Measurements from ENCODE around the gene RFC1. TPM values are rescaled to one million over a fixed set of nuclear protein-coding genes. Genes with fewer than 3 reads are reported as not detected.

Gene RFC1
- total and polyA plus RNA-seq, 2 donors (not counting 3 experiments of a cell fraction or from before 2014, with no cell fraction given) = 12.9 to 57.1 TPM

- DNase-seq (ENCODE audit: low read depth, low spot score) (no peak), FAIRE-seq (no peak)
- Histone ChIP-seq H3K79me2 (ENCODE audit: control insufficient read depth, insufficient read depth, low read length) (no peaks in the 10 kb centered on the region), H3K4me2 (ENCODE audit: insufficient read depth, low read length) (no peak overlapping the region), H2AFZ (ENCODE audit: low read depth, low read length) (no peak overlapping the region), H4K20me1 (replicated peaks; ENCODE audit: control insufficient read depth, extremely low read depth, insufficient read depth, low read length) (no peaks in the 10 kb centered on the region), H3K4me1 (ENCODE audit: control insufficient read depth, extremely low read depth, insufficient read depth, low read length) (peaks cover 7% of the 10 kb centered on the region), H3K9ac (replicated peaks; ENCODE audit: extremely low read depth, insufficient read depth, low read length) (no peak overlapping the region), H3K4me3 (replicated peaks in 1 of 3; ENCODE audit: insufficient read depth in 1 of 3, low read depth in 1 of 3, low read length in 3 of 3) (no peak overlapping the region), H3K27me3 (ENCODE audit: control insufficient read depth in 2 of 2, insufficient read depth in 2 of 2, low read length in 2 of 2) (no peaks in the 10 kb centered on the region), H3K27ac (ENCODE audit: insufficient read depth, low read depth, low read length) (no peak overlapping the region), H3K9me1 (replicated peaks; ENCODE audit: control insufficient read depth, extremely low read depth, insufficient read depth, low read length) (no peaks in the 10 kb centered on the region), H3K9me3 (replicated peaks; ENCODE audit: control insufficient read depth, insufficient read depth, low read length) (no peaks in the 10 kb centered on the region), H3K36me3 (ENCODE audit: control insufficient read depth in 2 of 2, extremely low read depth in 1 of 2, insufficient read depth in 2 of 2, low read length in 2 of 2) (peaks cover 0 to 2% of the 10 kb centered on the region in 2 experiments)
- POLR2A ChIA-PET = no interaction called here
- intact Hi-C loops (cut with micrococcal nuclease) = no loop called here
- dilution Hi-C loops (cut with MboI; ENCODE audit: extremely low pct_ligation_motif_present, low sequenced_read_pairs) = no loop called here
- TF ChIP-seq FOS (IDR thresholded peaks at IDR 0.05; ENCODE audit: borderline replicate concordance, insufficient read depth, low read length) (no peak), EZH2 (IDR thresholded peaks at IDR 0.05; ENCODE audit: borderline replicate concordance, low read depth, low read length, severe bottlenecking) (no peak), JUN (IDR thresholded peaks at IDR 0.05; ENCODE audit: borderline replicate concordance, insufficient read depth, insufficient read length, low read depth) (no peak), GATA2 (IDR thresholded peaks at IDR 0.05; ENCODE audit: insufficient read depth, insufficient read length, low read depth, low read length) (no peak), POLR2AphosphoS5 (IDR thresholded peaks at IDR 0.05; ENCODE audit: insufficient read depth, low read depth, low read length) (no peak), MYC (IDR thresholded peaks at IDR 0.05; ENCODE audit: low read depth, low read length) (no peak), MAX (IDR thresholded peaks at IDR 0.05; ENCODE audit: insufficient read depth, insufficient read length) (no peak), POLR2A (IDR thresholded peaks at IDR 0.05; ENCODE audit: low read depth, low read length) (no peak)
- CTCF ChIA-PET = no interaction called here
- BruUV-seq (replicated peaks) = no TSS peak
These were observed 85.4 kb downstream of the RFC1 start for GRCh38 chr4:39280770-39281169.

DNA sequence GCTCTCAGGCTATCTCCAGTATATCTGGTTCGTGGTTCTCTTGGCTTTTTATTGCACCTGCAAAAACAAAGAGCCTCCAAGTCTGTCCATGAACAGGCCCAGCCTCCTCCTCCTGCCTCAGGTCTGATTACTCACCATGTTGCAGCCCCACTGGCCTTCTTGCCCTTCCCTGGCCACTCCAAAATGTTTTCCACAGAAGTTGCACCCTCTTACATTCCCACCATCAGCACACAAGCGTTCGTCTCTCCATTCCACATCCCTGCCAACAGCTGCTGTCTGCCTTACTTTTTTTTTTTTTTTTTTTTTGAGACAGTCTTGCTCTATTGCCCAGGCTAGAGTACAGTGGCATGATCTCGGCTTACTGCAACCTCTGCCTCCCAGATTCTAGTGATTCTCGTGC lies 86.7 kb downstream of the RFC1 start:
- H4K20me1 ChIP-seq (replicated peaks; ENCODE audit: control insufficient read depth, extremely low read depth, insufficient read depth, low read length) = no peaks in the 10 kb centered on the region
- CTCF ChIA-PET = interaction anchor here (1.1 kb wide), 1 partner anchor 12 kb away, joined by 5 read pairs; no protein-coding TSS in a partner anchor
- FAIRE-seq (no peak), DNase-seq (ENCODE audit: low read depth, low spot score) (no peak)
- no peak overlapping the region for H3K4me2 ChIP-seq (ENCODE audit: insufficient read depth, low read length)
- no peaks in the 10 kb centered on the region for H3K9me3 ChIP-seq (replicated peaks; ENCODE audit: control insufficient read depth, insufficient read depth, low read length)
- H3K27ac ChIP-seq (ENCODE audit: insufficient read depth, low read depth, low read length) = no peak overlapping the region
- POLR2A ChIA-PET = interaction anchor here (0.7 kb wide), 1 partner anchor 249 kb away, joined by 5 read pairs; no protein-coding TSS in a partner anchor
- H3K9me1 ChIP-seq (replicated peaks; ENCODE audit: control insufficient read depth, extremely low read depth, insufficient read depth, low read length) = no peaks in the 10 kb centered on the region
- H3K9ac ChIP-seq (replicated peaks; ENCODE audit: extremely low read depth, insufficient read depth, low read length) = no peak overlapping the region
- dilution Hi-C loops (cut with MboI; ENCODE audit: extremely low pct_ligation_motif_present, low sequenced_read_pairs) (no loop called here), intact Hi-C loops (cut with micrococcal nuclease) (no loop called here)
- H3K79me2 ChIP-seq (ENCODE audit: control insufficient read depth, insufficient read depth, low read length) = no peaks in the 10 kb centered on the region
- no peak overlapping the region for H2AFZ ChIP-seq (ENCODE audit: low read depth, low read length)
- no peaks in the 10 kb centered on the region for H3K27me3 ChIP-seq (ENCODE audit: control insufficient read depth in 2 of 2, insufficient read depth in 2 of 2, low read length in 2 of 2)
- peaks cover 0 to 6% of the 10 kb centered on the region in 2 experiments for H3K36me3 ChIP-seq (ENCODE audit: control insufficient read depth in 2 of 2, extremely low read depth in 1 of 2, insufficient read depth in 2 of 2, low read length in 2 of 2)
- no peaks in the 10 kb centered on the region for H3K4me1 ChIP-seq (ENCODE audit: control insufficient read depth, extremely low read depth, insufficient read depth, low read length)
- H3K4me3 ChIP-seq (replicated peaks in 1 of 3; ENCODE audit: insufficient read depth in 1 of 3, low read depth in 1 of 3, low read length in 3 of 3) = no peak overlapping the region
- no peak for TF ChIP-seq POLR2AphosphoS5 (IDR thresholded peaks at IDR 0.05; ENCODE audit: insufficient read depth, low read depth, low read length)
- TF ChIP-seq FOS (IDR thresholded peaks at IDR 0.05; ENCODE audit: borderline replicate concordance, insufficient read depth, low read length) = no peak
- TF ChIP-seq EZH2 (IDR thresholded peaks at IDR 0.05; ENCODE audit: borderline replicate concordance, low read depth, low read length, severe bottlenecking) = no peak
- no peak for TF ChIP-seq MYC (IDR thresholded peaks at IDR 0.05; ENCODE audit: low read depth, low read length)
- TF ChIP-seq, protein P1, sequence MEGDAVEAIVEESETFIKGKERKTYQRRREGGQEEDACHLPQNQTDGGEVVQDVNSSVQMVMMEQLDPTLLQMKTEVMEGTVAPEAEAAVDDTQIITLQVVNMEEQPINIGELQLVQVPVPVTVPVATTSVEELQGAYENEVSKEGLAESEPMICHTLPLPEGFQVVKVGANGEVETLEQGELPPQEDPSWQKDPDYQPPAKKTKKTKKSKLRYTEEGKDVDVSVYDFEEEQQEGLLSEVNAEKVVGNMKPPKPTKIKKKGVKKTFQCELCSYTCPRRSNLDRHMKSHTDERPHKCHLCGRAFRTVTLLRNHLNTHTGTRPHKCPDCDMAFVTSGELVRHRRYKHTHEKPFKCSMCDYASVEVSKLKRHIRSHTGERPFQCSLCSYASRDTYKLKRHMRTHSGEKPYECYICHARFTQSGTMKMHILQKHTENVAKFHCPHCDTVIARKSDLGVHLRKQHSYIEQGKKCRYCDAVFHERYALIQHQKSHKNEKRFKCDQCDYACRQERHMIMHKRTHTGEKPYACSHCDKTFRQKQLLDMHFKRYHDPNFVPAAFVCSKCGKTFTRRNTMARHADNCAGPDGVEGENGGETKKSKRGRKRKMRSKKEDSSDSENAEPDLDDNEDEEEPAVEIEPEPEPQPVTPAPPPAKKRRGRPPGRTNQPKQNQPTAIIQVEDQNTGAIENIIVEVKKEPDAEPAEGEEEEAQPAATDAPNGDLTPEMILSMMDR (IDR thresholded peaks at IDR 0.05; ENCODE audit: extremely low read depth in 1 of 2, insufficient read depth in 1 of 2, low read depth in 1 of 2, low read length in 2 of 2) = no peak
- TF ChIP-seq POLR2A (IDR thresholded peaks at IDR 0.05; ENCODE audit: low read depth, low read length) = no peak
- TF ChIP-seq JUN (IDR thresholded peaks at IDR 0.05; ENCODE audit: borderline replicate concordance, insufficient read depth, insufficient read length, low read depth) = no peak
- no peak for TF ChIP-seq GATA2 (IDR thresholded peaks at IDR 0.05; ENCODE audit: insufficient read depth, insufficient read length, low read depth, low read length)
- no peak for TF ChIP-seq MAX (IDR thresholded peaks at IDR 0.05; ENCODE audit: insufficient read depth, insufficient read length)
- BruUV-seq (replicated peaks) = no TSS peak

Data from endothelial cell of umbilical vein (primary cell).